Hypothalamus (tissue), 51 donors: ENCODE data around the gene HOXD1.

Source experiments
- DNase-seq, 51 donors: peaks; one replicate each; lab custom pipeline; 2025; lab: John Stamatoyannopoulos, UW

HOXD1 gene

GRCh38 chr2:176187899-176188773 lies at the start of gene HOXD1:
HOXD1 (plus strand) TSS chr2:176188668; CDS start chr2:176188802, 134 bp downstream.
- peak in 37 of 51 donors; percentile 3 to 81 (median 44) for DNase-seq

DNA sequence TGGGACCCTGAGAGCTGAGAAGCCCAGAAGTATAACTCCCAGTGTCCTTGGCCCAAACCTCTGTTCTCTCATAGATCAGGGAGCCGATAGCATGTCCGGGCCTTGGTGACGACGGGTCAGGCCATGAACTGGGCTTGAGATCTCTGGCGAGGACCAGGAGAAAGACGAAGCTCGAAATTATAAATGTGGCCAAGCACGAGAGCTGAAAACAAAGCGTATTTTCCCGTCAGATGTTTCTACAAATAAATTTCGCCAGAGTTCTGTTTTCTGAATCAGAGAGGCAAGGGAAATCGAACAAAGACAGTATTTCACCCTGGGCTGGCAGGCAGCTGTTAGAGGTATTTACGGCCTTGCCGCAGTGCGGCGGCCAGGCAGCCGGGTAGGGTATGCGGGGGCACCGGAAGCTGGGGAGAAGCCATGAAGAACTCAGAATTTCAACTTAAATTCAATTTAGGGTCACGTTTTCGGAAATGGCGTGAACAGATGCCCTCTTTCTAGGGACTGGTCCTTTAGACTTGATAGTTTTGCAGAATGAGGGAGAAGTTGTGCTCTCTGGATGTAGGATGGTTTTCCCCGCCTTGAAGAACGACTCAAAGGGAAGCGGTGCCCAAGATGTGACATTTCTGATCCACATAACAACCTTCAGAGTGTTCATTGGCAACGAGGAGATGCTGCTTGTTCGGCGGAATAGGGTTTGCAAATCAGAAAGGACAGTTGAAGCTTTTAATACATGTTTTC lies 49.4 kb upstream of the HOXD1 start:
- DNase-seq = no peak

DNA sequence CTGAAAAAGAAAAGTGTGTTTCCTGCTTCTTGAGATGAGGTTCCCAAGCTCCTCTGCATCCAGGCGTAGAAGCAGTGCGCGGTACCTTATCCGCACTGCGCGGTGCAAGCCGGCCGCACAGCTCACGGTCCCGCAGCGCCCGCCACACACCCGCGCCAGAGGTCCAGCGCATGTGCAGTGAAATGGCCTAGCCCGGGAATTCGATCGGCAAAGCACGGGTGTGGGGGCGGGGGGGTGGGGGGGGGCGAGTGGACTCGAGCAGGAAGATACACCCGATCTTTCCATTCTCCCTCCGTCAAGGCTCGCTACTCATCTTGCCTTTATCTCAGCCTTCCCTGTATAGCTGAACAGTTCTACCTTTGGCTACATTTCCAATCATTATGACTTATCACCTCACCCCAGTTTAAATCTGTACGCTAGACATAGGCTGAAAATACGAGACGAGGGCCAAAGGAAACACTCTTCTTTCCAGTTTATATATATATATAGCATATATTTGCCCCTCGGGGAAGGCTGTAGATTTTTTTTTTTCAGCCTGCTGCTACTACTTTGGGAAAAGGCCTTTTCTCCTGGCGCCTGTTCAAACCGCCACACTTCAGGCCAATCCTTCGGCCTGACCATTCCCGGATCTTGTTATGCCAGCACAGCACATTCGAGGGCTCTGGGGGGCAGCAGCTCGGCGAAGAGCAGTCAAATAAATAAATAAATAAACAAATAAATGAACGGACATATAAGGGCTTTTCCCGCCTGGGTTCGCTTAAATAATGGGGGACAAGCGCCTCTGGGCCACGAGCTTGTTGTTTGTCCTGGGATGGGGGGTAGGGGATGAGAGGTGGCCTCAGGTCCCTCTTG lies 48.6 kb upstream of the HOXD1 start:
- DNase-seq = no peak

- peak in 48 of 51 donors; percentile 2 to 83 (median 50) for DNase-seq
Observed at GRCh38 chr2:176140513-176141317, 47.8 kb upstream of the HOXD1 start.

DNA sequence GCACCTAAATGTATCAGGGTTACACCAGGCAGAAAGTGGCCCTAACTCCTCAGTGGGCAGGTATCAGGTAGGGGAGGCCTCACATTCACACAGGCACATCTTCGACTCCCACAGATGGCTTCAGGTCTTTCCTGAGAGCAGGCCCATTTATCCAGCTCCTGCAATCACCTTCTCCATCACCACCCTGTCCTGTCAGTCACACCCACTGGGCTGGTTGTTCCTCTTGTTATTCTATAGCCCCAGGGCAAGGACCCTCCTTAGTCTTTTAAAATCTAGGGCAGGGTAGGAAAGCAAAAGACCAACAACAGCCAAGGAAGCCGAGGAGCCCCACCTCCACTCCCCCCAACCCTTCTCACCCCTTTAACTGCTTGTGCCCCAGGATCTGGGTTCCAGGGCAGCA lies 46.2 kb upstream of the HOXD1 start:
- DNase-seq = no peak

GRCh38 chr2:176145085-176145969 lies 43.1 kb upstream of the HOXD1 start:
- no peak for DNase-seq

DNA sequence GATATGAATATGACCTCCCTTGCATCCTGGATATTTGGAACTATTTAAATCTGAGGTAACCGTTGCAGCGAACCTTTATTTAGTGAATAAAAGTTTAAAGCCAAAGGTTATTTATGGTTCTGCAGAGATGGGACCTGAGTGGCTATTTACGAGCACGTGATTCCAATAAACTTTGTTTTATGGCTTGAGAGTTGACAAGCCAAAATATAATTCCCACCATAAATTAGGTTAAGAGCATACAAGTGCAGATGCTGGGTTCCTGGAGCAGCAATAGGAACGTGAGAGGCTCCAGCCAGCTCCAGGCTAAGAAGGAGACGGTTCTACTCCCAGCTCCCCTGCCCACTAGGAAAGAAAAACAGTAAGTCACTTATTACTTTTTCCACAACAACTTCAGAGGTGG lies 42.4 kb upstream of the HOXD1 start:
- no peak for DNase-seq

- no peak for DNase-seq
Observed at GRCh38 chr2:176146645-176147044, 41.8 kb upstream of the HOXD1 start.

DNA sequence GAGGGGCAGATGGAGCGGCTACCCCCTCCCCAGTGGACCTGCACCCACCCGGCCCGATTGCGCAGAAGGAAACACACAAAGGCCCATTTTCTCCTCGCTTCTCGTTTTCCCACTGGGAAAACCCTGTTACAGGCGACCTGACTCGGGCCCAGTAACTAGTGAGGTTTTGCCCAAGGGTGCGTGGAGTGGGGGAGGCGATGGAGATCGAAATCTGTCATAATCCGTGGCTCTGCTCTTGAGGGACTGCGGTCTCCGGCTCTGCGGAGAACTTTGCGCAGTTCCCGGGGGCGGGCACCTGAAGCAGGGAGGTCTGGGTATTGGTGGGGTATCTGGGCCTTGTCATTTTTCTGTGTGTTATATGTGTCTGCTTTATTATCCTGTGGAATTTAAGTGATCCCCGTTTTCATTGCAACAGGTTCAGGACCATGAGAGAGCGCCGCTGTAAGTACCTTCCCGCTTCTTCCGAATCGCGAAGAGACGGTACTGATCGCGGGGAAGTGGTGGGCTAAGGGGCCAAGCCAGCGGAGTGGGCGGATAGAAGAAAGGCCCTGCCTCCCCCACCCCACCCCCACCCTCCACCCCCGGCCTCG lies 41.2 kb upstream of the HOXD1 start:
- no peak for DNase-seq

DNA sequence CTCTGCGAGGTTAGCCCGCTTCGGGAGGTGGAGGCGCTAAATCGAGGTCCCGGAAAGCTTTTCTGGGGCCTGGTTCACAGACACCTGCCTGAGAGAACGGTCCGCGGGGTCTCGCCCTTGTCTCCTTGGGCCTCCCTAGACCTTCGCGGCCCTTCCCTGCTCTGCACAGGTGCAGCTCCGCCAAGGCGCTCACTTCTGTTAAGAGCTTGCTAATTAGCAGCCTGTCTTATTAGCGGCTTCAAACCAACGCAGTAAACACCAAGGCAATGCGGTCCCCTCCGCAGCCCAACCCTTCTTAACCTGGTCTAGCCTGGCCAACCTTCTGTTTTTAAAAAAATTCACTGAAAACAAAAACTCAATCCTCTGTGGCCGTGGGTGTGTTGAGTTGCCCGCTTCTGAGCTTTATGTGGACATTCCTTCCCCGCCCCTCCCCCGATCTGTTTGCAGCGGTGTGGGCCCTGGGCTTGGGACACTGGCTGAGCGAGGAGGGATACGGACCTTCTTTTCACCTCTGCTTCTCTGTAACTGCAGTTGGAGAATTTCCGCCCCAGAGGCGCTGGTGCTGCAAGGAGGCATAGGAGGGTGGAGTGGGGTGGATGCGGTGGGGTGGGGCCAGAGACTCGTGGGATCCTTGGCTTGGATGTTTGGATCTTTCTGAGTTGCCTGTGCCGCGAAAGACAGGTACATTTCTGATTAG lies 40.5 kb upstream of the HOXD1 start:
- DNase-seq = no peak

DNA sequence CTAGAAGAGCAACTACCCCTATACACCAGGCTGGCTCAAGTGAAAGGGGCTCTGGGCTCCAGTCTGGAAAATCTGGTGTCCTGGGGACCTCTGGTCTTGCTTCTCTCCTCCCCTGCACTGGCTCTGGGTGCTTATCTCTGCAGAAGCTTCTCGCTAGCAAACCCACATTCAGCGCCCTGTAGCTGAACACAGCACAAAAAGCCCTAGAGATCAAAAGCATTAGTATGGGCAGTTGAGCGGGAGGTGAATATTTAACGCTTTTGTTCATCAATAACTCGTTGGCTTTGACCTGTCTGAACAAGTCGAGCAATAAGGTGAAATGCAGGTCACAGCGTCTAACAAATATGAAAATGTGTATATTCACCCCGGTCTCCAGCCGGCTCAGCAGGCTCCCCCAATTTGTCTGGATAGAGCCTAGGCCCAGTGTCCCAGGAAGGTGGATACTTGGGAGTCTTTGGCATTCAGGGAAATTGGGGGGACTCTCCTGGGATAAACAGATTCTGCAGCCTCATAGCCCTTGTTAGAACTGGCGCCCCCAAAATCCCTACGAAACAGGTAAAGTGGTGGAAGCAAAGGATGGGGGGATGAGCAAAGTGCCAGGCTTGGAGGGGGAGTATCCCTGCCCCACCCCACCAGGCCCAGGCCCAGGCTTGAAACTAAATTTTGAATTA lies 39.6 kb upstream of the HOXD1 start:
- no peak for DNase-seq

GRCh38 chr2:176149481-176149938 lies 39.0 kb upstream of the HOXD1 start:
- no peak for DNase-seq

DNA sequence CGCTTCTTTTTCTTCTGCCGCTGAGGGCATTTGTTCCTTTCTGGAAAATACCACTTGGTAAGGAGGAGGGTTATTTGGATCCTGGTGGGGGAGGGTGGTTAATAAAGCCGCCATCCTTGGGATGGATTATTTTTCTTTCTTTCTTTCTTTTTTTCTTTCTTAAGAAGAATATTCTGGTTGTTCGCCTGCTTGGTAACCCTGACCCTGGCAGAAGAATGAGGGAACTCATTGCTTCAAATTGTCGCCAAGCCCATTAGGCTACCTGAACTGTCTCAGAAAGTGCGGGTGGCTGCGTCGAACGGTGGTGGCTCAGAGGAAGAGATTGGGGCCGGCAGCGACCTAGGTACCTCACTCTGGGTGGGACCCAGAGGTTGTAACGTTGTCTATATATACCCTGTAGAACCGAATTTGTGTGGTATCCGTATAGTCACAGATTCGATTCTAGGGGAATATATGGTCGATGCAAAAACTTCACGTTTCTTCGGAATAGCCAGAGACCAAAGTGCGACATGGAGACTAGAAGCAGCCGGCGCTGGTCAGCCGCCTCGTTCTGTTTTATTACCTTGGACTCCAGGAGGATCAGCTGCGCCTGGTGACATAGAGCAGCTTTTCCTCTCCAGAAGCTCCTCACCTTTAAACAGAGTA lies 38.4 kb upstream of the HOXD1 start:
- no peak for DNase-seq

DNA sequence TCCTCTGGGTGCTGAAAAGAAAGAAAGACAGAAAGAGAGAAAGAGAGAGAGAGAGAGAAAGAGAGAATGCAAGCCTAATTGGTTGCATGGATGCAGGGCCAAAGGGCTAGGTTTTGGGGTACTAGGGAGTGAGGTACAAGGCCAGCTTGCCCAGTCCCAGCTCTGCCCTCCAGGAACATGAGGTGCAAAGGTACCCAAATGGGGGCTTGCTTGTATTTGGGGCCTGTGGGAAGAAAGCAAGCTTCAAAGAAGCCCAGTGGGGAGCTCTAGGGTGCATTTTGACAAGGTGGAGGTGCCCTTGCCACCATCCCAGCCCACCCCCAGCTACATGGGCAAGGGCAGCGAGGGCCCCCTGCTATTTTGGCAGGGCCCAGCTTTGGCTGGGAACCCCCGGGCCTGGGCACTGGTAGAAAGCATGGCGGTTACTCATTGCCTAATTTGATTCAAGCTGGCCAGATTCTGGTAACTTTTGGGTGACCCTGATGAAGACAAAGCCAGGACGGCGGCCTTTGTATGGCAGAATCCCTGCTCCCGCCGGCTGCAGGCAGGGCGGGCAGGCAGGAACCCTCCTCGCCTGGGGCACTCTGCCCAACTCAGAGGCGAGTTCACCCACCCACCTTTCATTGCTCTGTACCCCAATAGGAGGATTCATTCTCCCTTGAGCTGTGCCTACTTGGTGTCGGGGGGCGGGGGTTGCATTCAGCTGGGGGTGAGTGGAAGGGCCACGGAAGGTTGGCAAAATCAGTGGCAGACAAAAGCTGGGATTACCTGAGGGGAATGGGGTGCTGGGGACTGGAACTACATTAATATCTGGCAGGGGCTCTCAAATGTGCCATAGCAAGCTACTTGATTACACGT lies 37.7 kb upstream of the HOXD1 start:
- DNase-seq = no peak

DNA sequence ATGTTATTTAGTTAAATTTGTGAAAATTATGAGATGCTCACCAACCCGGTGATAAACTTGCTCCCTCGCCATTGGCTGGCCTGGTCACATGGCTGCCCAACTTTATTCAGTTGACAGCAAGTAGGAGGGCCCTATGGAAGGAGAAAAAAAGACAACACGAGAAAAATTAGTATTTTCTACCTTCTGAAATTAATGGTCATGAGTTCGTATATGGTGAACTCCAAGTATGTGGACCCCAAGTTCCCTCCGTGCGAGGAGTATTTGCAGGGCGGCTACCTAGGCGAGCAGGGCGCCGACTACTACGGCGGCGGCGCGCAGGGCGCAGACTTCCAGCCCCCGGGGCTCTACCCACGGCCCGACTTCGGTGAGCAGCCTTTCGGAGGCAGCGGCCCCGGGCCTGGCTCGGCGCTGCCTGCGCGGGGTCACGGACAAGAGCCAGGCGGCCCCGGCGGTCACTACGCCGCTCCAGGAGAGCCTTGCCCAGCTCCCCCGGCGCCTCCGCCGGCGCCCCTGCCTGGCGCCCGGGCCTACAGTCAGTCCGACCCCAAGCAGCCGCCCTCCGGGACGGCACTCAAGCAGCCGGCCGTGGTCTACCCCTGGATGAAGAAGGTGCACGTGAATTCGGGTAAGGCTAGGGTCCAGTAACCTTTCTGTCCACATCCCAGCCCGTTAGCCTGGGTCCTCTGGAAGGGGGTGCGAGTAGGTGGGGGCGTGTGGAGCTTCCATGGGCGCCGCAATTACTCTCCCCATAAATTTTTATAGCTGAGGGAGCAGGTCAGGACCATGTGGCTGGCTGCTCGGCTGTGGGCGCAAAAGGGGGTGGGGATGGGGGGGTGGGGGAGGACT lies 36.8 kb upstream of the HOXD1 start, which contains the start of gene HOXD4:
TSS of gene HOXD4 (plus strand) at position 109 of the 846 bp plus-strand sequence. CDS start at position 193, 84 bp downstream.
- DNase-seq = no peak
